ENCODE measurements around the gene BIN1. TPM values are rescaled to one million over a fixed set of nuclear protein-coding genes. Genes with fewer than 3 reads are reported as not detected.

BIN1 gene
- total RNA-seq, 6 donors from 2014 or later, result 32.3 to 57.0 (median 42.9) TPM

DNA sequence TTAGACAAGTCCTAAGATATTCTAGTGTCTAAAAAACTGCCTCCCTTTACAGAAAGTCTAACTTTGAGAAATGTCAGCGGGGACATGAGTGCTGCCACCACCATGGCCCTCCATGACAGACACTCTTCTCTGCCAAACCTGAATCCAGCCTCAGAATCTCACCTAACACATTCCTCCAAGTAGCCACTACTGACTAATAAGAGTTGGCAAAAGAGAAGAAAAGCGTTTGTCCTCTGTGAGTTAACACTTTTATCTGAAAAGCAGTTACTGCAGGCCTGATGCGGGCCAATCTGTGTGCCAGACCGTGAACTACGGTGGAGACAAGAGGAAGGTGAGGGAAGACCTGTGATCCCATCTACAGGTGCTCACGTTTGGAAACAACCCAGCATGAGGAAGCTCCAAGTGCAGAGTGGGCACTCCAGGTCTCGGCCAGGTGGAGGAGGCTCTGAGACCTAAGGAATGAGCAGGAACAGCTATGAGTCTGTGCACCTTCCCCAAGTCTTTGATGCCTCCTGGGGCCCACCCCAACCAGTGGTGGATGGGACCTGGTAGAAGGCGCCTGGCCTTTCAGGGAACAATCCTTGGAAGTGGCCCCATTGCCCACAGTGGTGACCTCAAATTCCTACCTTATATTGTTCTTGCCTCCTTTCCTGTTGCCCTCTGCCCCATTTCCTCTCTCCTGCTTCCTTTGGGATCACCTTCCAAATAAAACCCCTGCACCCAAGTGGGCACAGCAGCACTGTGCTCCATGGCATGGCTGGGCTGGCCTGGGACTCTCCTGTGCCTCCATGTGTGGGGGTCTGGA lies 91.6 kb downstream of the BIN1 start:
- DNase-seq (no peak), ATAC-seq (ENCODE audit: low FRiP score in 2 of 2) (no peak)
- Histone ChIP-seq H3K27ac (no peak overlapping the region), H3K36me3 (no peaks in the 10 kb centered on the region), H3K9me3 (no peaks in the 10 kb centered on the region), H3K4me1 (no peaks in the 10 kb centered on the region), H3K27me3 (no peaks in the 10 kb centered on the region), H3K4me3 (no peak overlapping the region)
- TF ChIP-seq POLR2A (IDR thresholded peaks at IDR 0.05), result no peak
- no peak for TF ChIP-seq POLR2AphosphoS5 (IDR thresholded peaks at IDR 0.05)
- TF ChIP-seq, protein P1, sequence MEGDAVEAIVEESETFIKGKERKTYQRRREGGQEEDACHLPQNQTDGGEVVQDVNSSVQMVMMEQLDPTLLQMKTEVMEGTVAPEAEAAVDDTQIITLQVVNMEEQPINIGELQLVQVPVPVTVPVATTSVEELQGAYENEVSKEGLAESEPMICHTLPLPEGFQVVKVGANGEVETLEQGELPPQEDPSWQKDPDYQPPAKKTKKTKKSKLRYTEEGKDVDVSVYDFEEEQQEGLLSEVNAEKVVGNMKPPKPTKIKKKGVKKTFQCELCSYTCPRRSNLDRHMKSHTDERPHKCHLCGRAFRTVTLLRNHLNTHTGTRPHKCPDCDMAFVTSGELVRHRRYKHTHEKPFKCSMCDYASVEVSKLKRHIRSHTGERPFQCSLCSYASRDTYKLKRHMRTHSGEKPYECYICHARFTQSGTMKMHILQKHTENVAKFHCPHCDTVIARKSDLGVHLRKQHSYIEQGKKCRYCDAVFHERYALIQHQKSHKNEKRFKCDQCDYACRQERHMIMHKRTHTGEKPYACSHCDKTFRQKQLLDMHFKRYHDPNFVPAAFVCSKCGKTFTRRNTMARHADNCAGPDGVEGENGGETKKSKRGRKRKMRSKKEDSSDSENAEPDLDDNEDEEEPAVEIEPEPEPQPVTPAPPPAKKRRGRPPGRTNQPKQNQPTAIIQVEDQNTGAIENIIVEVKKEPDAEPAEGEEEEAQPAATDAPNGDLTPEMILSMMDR (IDR thresholded peaks at IDR 0.05), result no peak
- no peak for TF ChIP-seq EP300 (IDR thresholded peaks at IDR 0.05)
- 84 to 91% methylated on average over 8 of the region's 8 CpGs for WGBS, 2 donors

DNA sequence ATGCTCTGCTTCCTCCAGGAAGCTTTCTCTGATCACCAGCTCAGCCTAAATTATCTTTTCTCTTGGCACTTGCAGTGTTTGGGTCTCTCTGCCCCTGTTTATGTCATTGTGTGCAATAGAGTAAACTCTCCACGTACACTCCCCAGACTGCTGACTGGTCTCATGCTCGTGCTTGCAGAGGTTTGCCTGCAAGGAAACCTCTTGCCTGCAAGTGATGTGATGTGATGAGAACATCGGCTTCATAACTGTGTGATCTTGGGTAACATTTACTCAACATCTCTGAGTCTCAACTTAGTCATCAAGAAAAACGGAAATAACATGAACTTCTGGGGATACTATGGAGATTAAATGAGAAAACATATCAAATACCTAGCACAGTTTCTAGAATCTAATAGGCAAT lies 92.3 kb downstream of the BIN1 start:
- 58 to 72% methylated on average over 4 of the region's 4 CpGs for WGBS, 2 donors
- Histone ChIP-seq H3K27ac (no peak overlapping the region), H3K9me3 (no peaks in the 10 kb centered on the region), H3K4me1 (no peaks in the 10 kb centered on the region), H3K36me3 (no peaks in the 10 kb centered on the region), H3K27me3 (no peaks in the 10 kb centered on the region), H3K4me3 (no peak overlapping the region)
- no peak for DNase-seq
- peak in 1 of 2 donors; percentile 54 for ATAC-seq (ENCODE audit: low FRiP score in 2 of 2)
- no peak for TF ChIP-seq POLR2A (IDR thresholded peaks at IDR 0.05)
- TF ChIP-seq EP300 (IDR thresholded peaks at IDR 0.05), result no peak
- no peak for TF ChIP-seq POLR2AphosphoS5 (IDR thresholded peaks at IDR 0.05)
- TF ChIP-seq, protein P1 (IDR thresholded peaks at IDR 0.05), result no peak

DNA sequence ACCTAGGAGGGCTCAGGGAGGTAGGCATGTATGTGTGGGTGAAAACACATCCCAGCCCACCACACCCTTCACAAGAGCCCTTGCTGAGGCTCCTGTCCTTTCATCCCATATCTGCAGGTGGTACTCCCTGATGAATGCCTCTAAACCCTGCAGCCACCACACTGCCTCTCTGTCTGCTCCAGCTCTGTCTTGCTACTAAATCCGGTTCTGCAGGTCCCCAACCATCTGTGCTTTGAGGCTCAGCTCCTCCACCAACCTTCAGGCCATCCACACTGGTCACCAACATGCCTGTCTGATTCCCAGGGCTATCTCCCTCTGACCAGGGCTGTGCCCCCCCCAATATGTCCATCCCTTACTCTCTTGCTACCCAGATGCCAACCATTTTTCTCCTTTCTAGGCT lies 92.7 kb downstream of the BIN1 start:
- Histone ChIP-seq H3K4me1 (no peaks in the 10 kb centered on the region), H3K4me3 (no peak overlapping the region), H3K9me3 (no peaks in the 10 kb centered on the region), H3K27ac (no peak overlapping the region), H3K27me3 (no peaks in the 10 kb centered on the region), H3K36me3 (no peaks in the 10 kb centered on the region)
- no peak for ATAC-seq (ENCODE audit: low FRiP score in 2 of 2)
- no peak for DNase-seq
- no peak for TF ChIP-seq POLR2A (IDR thresholded peaks at IDR 0.05)
- 50 to 92% methylated on average over 1 of the region's 1 CpG for WGBS, 2 donors

DNA sequence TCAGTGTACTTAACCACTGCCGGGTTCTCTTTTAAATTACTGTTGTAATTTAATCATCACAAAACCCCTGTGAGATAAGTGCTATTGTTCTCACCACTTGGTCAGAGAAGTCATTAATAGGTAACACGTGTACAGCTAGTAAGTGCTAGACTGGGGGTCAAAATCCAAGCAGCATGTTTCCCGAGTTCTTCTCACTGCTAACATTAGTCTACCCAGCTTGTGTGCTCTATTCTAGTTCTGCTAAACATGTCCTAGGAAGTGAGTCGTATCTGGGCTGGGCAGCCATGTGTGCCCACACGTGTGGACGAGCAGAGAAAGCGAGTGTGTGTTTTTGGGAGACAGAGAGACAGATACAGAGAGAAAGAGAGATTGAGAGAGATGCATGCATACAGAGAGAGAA lies 94.1 kb downstream of the BIN1 start:
- Histone ChIP-seq H3K4me1 (no peaks in the 10 kb centered on the region), H3K9me3 (no peaks in the 10 kb centered on the region), H3K36me3 (no peaks in the 10 kb centered on the region), H3K27me3 (no peaks in the 10 kb centered on the region), H3K4me3 (no peak overlapping the region), H3K27ac (no peak overlapping the region)
- DNase-seq (no peak), ATAC-seq (ENCODE audit: low FRiP score in 2 of 2) (no peak)
- TF ChIP-seq EP300 (IDR thresholded peaks at IDR 0.05), result no peak
- TF ChIP-seq, protein P1 (IDR thresholded peaks at IDR 0.05), result no peak
- TF ChIP-seq POLR2AphosphoS5 (IDR thresholded peaks at IDR 0.05), result no peak
- TF ChIP-seq POLR2A (IDR thresholded peaks at IDR 0.05), result no peak
- 66 to 71% methylated on average over 7 of the region's 7 CpGs for WGBS, 2 donors

DNA sequence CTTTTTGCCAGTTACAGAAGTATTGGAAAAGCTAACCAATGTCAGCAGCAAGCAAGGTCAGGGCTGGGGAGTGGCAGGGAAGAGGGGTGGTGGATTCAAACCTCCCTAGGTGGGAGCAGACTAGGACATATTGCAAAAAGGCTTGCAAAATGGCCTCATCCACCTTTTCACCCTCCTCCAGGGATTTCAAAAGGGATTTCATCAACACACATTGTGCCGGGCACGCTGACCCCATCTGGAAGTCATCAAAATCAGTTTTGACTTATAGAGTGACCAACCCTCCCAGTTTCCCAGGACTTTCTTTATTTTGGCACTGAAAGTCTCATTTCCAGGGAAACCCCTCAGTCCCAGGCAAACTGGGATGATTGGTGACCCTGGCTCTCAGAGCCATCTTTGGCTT lies 94.7 kb downstream of the BIN1 start:
- Histone ChIP-seq H3K4me1 (no peaks in the 10 kb centered on the region), H3K27me3 (no peaks in the 10 kb centered on the region), H3K9me3 (no peaks in the 10 kb centered on the region), H3K27ac (no peak overlapping the region), H3K4me3 (no peak overlapping the region), H3K36me3 (no peaks in the 10 kb centered on the region)
- ATAC-seq (ENCODE audit: low FRiP score in 2 of 2), result no peak
- no peak for DNase-seq
- 54 to 73% methylated on average over 2 of the region's 2 CpGs for WGBS, 2 donors
- TF ChIP-seq EP300 (IDR thresholded peaks at IDR 0.05) (no peak), POLR2A (IDR thresholded peaks at IDR 0.05) (no peak), POLR2AphosphoS5 (IDR thresholded peaks at IDR 0.05) (no peak)
- TF ChIP-seq, protein P1 (IDR thresholded peaks at IDR 0.05), result no peak
